Osteocyte (in vitro differentiated cells): ENCODE measurements around the gene PICALM. TPM values are rescaled to one million over a fixed set of nuclear protein-coding genes. Genes with fewer than 3 reads are reported as not detected.
A peak's percentile ranks its signal among the peaks of the same experiment; 100 is the strongest.

Experiments used
- DNase-seq: peaks from one replicate; pipeline ENCODE4 v3.0.0; 2021; ENCODE audit warnings: mixed read lengths; ENCODE audit not compliant: unreplicated experiment; ENCODE audit errors: extremely low spot score
- H3K27ac Mint-ChIP-seq: one replicate; pipeline ENCODE4 v1.8.0; 2021; ENCODE audit warnings: mild to moderate bottlenecking, mixed read lengths; ENCODE audit not compliant: unreplicated experiment
- H3K27me3 Mint-ChIP-seq: one replicate; pipeline ENCODE4 v1.8.0; 2021; ENCODE audit warnings: mixed read lengths; ENCODE audit not compliant: unreplicated experiment
- H3K36me3 Mint-ChIP-seq: one replicate; pipeline ENCODE4 v1.8.0; 2021; ENCODE audit warnings: mixed read lengths; ENCODE audit not compliant: unreplicated experiment
- H3K4me1 Mint-ChIP-seq: one replicate; pipeline ENCODE4 v1.8.0; 2021; ENCODE audit warnings: mixed read lengths; ENCODE audit not compliant: unreplicated experiment
- H3K4me3 Mint-ChIP-seq: one replicate; pipeline ENCODE4 v1.8.0; 2021; ENCODE audit warnings: mild to moderate bottlenecking, moderate library complexity, mixed read lengths; ENCODE audit not compliant: unreplicated experiment
- H3K9me3 Mint-ChIP-seq: one replicate; pipeline ENCODE4 v1.8.0; 2021; ENCODE audit warnings: mixed read lengths; ENCODE audit not compliant: unreplicated experiment
- long read RNA-seq: library from polyadenylated mRNA; unstranded; transcript quantifications from one replicate; pipeline ENCODE4 v2.0.0, GENCODE V29; 2021
- total RNA-seq: library from RNA; stranded (reverse); gene quantifications from 2 replicates; pipeline ENCODE4 v1.2.1, GENCODE V29; 2021
- TF ChIP-seq, protein P1 (sequence below): fragments of 200-600 bp; sonication (generic); IDR thresholded peaks from 2 replicates; pipeline ENCODE4 v1.5.0; 2021; ENCODE audit warnings: antibody characterized with exemption, mild to moderate bottlenecking, moderate library complexity

The PICALM gene, protein sequence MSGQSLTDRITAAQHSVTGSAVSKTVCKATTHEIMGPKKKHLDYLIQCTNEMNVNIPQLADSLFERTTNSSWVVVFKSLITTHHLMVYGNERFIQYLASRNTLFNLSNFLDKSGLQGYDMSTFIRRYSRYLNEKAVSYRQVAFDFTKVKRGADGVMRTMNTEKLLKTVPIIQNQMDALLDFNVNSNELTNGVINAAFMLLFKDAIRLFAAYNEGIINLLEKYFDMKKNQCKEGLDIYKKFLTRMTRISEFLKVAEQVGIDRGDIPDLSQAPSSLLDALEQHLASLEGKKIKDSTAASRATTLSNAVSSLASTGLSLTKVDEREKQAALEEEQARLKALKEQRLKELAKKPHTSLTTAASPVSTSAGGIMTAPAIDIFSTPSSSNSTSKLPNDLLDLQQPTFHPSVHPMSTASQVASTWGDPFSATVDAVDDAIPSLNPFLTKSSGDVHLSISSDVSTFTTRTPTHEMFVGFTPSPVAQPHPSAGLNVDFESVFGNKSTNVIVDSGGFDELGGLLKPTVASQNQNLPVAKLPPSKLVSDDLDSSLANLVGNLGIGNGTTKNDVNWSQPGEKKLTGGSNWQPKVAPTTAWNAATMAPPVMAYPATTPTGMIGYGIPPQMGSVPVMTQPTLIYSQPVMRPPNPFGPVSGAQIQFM
- 262 and 267 TPM in 2 replicates for total RNA-seq
- long read RNA-seq, transcript PICALM-212 (11 exons, 1,153 nt), result minor isoform, 5 of 165 reads
- long read RNA-seq, transcript PICALM-219 (20 exons, 3,474 nt), result major isoform, 19 of 165 reads
- long read RNA-seq, partial matches to known transcripts, result 68 of 165 reads
- long read RNA-seq, other reads (novel, unspliced or antisense), result 71 of 165 reads

DNA sequence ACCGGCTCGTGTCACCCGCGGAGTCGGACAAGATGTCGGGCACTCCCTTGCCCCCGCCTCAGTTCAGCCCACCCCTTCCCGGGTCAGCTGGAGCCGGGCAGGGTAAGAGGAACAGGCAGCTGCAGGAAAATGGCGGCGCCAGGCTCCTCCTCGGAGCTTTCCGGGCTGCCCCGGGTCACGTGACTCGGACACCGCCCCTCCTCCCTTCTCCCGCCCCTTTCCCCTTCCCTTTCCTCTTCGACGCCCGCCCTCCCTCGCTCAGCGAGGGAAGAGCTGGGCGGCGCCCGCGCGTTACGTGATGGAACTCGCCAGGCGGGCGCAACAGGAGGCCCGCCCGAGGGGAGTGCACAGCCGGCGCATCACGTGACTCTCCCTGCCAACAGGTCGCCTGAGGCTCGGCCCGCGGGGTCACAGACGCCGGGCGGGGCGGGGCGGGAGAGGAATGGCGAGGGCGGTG, at the start of gene PICALM:
Gene PICALM (minus strand): TSS at position 134 of the 457 bp plus-strand sequence. CDS start 304 bp downstream, outside the sequence.
- H3K36me3 Mint-ChIP-seq, result no peaks in the 10 kb centered on the region
- peak within 1 kb of the TSS; percentile 98 for H3K27ac Mint-ChIP-seq
- H3K4me3 Mint-ChIP-seq, result peak within 1 kb of the TSS; percentile 99
- TF ChIP-seq, protein P1, sequence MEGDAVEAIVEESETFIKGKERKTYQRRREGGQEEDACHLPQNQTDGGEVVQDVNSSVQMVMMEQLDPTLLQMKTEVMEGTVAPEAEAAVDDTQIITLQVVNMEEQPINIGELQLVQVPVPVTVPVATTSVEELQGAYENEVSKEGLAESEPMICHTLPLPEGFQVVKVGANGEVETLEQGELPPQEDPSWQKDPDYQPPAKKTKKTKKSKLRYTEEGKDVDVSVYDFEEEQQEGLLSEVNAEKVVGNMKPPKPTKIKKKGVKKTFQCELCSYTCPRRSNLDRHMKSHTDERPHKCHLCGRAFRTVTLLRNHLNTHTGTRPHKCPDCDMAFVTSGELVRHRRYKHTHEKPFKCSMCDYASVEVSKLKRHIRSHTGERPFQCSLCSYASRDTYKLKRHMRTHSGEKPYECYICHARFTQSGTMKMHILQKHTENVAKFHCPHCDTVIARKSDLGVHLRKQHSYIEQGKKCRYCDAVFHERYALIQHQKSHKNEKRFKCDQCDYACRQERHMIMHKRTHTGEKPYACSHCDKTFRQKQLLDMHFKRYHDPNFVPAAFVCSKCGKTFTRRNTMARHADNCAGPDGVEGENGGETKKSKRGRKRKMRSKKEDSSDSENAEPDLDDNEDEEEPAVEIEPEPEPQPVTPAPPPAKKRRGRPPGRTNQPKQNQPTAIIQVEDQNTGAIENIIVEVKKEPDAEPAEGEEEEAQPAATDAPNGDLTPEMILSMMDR, result no peak
- no peaks in the 10 kb centered on the region for H3K9me3 Mint-ChIP-seq
- peak; percentile 99 for DNase-seq
- no peaks in the 10 kb centered on the region for H3K27me3 Mint-ChIP-seq
- H3K4me1 Mint-ChIP-seq, result peaks cover 37% of the 10 kb centered on the region

DNA sequence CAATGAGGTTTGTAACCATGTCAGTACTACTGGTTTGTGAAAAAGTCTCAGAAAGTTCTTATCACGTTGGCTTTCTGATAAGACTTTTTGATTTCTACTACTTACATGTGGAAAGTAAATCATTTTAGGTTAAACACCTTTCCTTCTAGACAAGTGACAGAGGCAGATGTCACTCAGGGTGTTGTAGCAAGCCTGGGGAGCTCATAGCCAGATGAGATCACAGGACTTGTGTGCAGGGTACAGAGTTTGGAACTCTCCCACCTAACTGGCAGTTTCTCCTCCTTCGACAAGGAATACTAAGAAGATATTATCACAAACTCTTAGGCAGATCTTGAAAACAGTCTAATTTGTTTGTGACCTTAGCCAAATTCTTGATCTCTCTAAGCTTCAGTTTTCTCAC, 49.4 kb upstream of the PICALM start:
- no peaks in the 10 kb centered on the region for H3K9me3 Mint-ChIP-seq
- no peaks in the 10 kb centered on the region for H3K27me3 Mint-ChIP-seq
- H3K4me1 Mint-ChIP-seq, result peaks cover 17% of the 10 kb centered on the region
- H3K4me3 Mint-ChIP-seq, result no peak overlapping the region
- H3K36me3 Mint-ChIP-seq, result no peaks in the 10 kb centered on the region
- no peak overlapping the region for H3K27ac Mint-ChIP-seq
- DNase-seq, result no peak
- TF ChIP-seq, protein P1, result no peak

DNA sequence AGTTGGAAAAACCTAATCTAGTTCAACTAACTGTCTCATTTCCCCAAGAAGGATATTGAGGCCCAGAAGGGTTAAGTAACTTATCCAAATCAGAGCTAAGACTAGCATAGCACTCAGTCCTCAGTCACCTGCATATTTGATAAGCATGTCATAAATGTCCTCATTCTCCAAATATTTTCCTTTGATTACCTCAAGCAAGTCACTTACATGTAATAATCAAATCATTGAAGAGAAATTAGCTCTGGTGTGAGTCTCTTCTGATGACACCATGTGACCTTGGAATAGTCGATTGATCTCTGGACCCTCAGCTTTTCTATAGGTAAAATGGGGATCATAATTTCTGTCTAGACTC, 48.8 kb upstream of the PICALM start:
- TF ChIP-seq, protein P1, result no peak
- no peak overlapping the region for H3K4me3 Mint-ChIP-seq
- H3K27me3 Mint-ChIP-seq, result no peaks in the 10 kb centered on the region
- H3K36me3 Mint-ChIP-seq, result no peaks in the 10 kb centered on the region
- H3K4me1 Mint-ChIP-seq, result peaks cover 15% of the 10 kb centered on the region
- no peaks in the 10 kb centered on the region for H3K9me3 Mint-ChIP-seq
- H3K27ac Mint-ChIP-seq, result no peak overlapping the region
- DNase-seq, result no peak

DNA sequence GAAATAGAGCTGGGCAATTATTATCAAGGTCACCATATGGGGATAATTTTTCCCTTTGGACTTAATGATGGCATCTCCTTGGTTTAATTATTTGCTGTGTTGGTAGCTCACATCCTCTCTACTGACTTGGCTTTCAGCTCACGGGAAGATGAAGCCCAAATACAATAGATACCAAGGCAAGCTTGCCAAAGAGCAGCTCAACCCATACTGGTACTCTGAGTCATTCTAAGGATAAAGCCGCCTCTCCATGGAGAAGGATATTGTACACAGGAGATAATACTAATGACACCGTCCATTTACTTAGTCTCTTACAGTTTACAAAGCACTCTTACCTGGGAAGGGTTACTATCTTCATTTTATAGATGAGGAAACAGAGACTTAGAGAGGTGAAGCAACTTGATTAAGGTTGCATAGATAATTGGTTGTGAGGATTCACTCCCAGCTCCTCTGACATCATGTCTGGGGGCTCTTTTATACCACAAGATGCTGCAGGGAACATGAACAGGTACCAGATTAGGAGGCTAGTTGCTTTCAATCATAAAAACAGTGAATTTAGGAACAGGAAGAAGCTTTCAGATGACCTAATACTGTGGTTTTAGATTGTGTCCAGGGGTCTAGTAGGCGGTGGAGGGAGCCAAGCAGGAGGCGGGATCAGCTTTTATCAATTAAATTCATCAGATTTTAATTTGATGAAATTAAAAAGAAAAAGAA, 48.3 kb upstream of the PICALM start:
- H3K4me3 Mint-ChIP-seq, result no peak overlapping the region
- no peaks in the 10 kb centered on the region for H3K27me3 Mint-ChIP-seq
- no peak overlapping the region for H3K27ac Mint-ChIP-seq
- H3K4me1 Mint-ChIP-seq, result peaks cover 15% of the 10 kb centered on the region
- H3K36me3 Mint-ChIP-seq, result no peaks in the 10 kb centered on the region
- TF ChIP-seq, protein P1, result no peak
- DNase-seq, result no peak
- H3K9me3 Mint-ChIP-seq, result no peaks in the 10 kb centered on the region
